T-helper 2 cell treated with Interferon-gamma antibody and Interleukin-4, amounts not matched to agents 5 μg/mL and 100 μg/mL, for 36 hours (primary cell): Measurements from ENCODE around the gene SAV1.
"Not testable (repeated sequence)": the region's sequence is repeated elsewhere in the genome, so short reads cannot be mapped to it uniquely, and the experiment has no call there.

ENCODE experiments used
- DNase-seq: peaks from one replicate; pipeline ENCODE4 v3.0.0; 2021; ENCODE audit warnings: low spot score
- H3K27ac Mint-ChIP-seq: one replicate; pipeline ENCODE4 v1.8.0; 2021; ENCODE audit warnings: mild to moderate bottlenecking, mixed read lengths
- H3K27me3 Mint-ChIP-seq: one replicate; pipeline ENCODE4 v1.8.0; 2021; ENCODE audit warnings: low read depth, mixed read lengths
- H3K36me3 Mint-ChIP-seq: one replicate; pipeline ENCODE4 v1.8.0; 2021; ENCODE audit warnings: low read depth, mixed read lengths
- H3K4me1 Mint-ChIP-seq: one replicate; pipeline ENCODE4 v1.8.0; 2021; ENCODE audit warnings: low read depth, mixed read lengths
- H3K4me3 Mint-ChIP-seq: one replicate; pipeline ENCODE4 v1.8.0; 2022; ENCODE audit warnings: mild to moderate bottlenecking, moderate library complexity, mixed read lengths
- H3K9me3 Mint-ChIP-seq: one replicate; pipeline ENCODE4 v1.8.0; 2021; ENCODE audit warnings: mixed read lengths

SAV1 gene

DNA sequence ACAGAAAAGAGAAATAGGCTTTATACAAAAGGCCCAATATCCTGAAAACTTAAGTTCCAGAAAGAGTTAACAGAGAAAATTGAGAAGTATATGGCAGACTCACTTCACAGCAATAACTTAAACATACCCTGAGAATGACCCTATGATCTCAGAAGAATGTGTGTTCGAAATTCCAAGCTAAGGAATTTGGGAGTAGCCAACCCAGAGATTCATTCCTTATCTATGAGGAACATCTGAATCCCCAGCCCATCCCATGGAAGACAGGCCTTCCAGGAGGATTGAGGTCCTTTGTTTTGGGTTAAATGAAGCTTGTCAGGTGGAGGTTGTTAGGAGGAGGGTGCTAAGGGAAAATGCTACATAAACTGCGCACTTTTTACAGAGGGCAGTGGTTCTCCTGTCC, 7.5 kb upstream of the SAV1 start:
- H3K27me3 Mint-ChIP-seq, result peaks cover 5% of the 10 kb centered on the region
- H3K4me3 Mint-ChIP-seq, result no peak overlapping the region
- no peak for DNase-seq
- H3K4me1 Mint-ChIP-seq, result peaks cover 4% of the 10 kb centered on the region
- H3K27ac Mint-ChIP-seq, result no peak overlapping the region
- H3K36me3 Mint-ChIP-seq, result no peaks in the 10 kb centered on the region
- H3K9me3 Mint-ChIP-seq, result no peaks in the 10 kb centered on the region

DNA sequence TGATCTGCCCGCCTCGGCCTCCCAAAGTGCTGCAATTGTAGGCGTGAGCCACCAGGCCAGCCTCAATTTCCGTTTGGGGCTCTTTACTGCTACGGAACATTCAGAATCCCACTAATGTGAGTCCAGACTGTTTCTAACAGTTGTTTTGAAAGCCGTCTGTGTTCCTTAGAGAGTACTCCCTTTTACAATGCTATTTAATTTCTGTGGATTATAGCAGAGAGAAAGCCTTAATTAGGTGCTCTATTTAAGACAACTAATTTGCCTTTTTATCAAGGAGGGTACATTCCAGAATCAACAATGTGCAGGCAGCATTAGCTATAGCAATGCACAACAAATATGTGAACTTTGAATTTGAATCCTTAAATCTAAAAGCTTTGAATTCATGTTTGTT, 2.8 kb upstream of the SAV1 start:
- Mint-ChIP-seq H3K36me3 (no peaks in the 10 kb centered on the region), H3K9me3 (no peaks in the 10 kb centered on the region), H3K4me3 (no peak overlapping the region), H3K27me3 (peaks cover 3% of the 10 kb centered on the region), H3K4me1 (peaks cover 15% of the 10 kb centered on the region), H3K27ac (no peak overlapping the region)
- no peak for DNase-seq

DNA sequence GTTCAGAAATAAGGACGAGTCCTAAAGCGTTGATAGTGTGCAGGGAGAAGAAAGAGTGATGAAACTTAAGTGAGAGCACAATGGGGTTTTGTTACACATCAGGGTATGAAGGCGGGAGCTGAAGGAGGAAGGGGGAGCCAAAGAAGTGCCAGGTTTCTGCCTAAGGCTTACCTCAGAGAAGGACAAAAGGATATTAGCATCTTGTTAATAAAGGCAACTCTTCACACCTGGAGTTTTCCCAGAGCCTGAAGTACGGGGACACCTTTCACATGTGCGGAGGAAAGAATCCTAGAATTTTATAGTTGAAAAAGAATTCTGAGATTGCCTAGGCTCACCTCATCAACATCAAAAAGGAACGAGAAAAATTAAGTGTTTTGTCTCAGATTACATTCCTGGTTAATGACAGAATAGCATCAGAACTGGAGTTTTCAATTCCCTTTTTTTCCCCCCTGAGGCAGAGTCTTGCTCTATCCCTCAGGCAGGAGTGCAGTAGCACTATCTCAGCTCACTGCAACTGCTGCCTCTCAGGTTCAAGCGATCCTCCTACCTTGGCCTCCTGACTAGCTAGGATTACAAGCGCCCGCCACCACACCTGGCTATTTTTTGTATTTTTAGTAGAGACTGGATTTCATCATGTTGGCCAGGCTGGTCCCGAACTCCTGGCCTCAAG, 2.2 kb upstream of the SAV1 start:
- no peaks in the 10 kb centered on the region for H3K9me3 Mint-ChIP-seq
- H3K4me1 Mint-ChIP-seq, result peaks cover 16% of the 10 kb centered on the region
- DNase-seq, result no peak
- no peak overlapping the region for H3K4me3 Mint-ChIP-seq
- no peak overlapping the region for H3K27ac Mint-ChIP-seq
- peaks cover 3% of the 10 kb centered on the region for H3K27me3 Mint-ChIP-seq
- H3K36me3 Mint-ChIP-seq, result no peaks in the 10 kb centered on the region

DNA sequence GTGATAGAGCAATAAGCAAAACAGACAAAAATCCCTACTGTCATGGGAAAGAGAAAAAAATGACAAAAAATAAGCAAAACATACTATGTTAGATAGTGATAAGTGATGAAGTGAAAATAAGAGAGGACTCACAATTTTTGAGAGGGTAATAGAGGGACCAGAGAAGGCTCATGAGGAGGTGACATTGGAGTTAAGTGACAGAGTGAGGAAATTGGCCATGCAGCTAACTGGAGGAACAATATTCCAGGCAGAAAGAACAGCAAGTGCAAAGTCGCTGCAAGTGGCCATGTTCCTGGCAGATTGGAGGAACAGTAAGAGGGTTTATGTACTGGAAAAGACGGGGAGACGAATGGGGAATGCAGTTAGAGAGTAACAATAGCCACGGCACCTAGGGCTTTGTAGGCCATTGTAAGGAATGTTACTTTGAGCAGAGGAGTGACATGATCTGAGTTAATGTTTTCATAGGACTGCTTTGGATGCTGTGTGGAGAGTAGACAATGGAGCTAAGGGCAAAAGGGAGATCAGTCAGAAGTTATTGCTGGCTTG, 1.4 kb upstream of the SAV1 start:
- Mint-ChIP-seq H3K9me3 (no peaks in the 10 kb centered on the region), H3K4me1 (peaks cover 17% of the 10 kb centered on the region), H3K4me3 (no peak overlapping the region), H3K27ac (no peak overlapping the region), H3K36me3 (no peaks in the 10 kb centered on the region), H3K27me3 (peaks cover 3% of the 10 kb centered on the region)
- no peak for DNase-seq

DNA sequence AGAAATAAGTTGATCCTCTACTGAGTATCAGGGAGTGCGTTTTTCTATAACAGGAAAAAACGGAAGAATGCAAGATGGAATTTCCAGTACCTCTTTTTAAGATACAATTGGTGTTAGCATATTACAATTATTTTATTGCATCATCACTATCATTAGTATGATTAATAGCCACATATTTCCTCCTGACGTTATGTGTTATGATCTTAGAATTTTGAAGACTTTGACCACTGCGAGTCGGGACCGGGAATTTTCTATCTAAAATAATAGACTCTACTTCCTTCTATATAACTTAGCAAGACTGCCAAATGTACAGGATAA, 679 bp upstream of the SAV1 start:
- no peaks in the 10 kb centered on the region for H3K9me3 Mint-ChIP-seq
- peaks cover 17% of the 10 kb centered on the region for H3K4me1 Mint-ChIP-seq
- no peak for DNase-seq
- H3K27ac Mint-ChIP-seq, result no peak overlapping the region
- H3K4me3 Mint-ChIP-seq, result no peak overlapping the region
- H3K36me3 Mint-ChIP-seq, result no peaks in the 10 kb centered on the region
- peaks cover 3% of the 10 kb centered on the region for H3K27me3 Mint-ChIP-seq

DNA sequence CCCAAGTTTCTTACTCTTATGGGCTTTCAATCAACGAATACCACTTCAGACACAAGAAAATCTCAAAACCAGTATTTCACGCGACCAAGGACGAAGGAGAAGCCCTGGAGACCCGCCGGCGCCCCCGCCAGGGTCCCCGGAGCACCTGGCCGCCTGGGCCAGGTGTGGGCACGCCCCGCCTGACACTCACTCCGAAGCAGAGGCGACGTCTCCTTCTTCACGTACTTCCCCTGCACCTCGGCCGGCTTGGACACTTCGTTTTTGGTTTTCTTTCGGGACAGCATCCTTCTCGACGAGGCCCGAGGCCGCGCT, 466 bp downstream of the SAV1 start:
- peaks cover 2% of the 10 kb centered on the region for H3K36me3 Mint-ChIP-seq
- H3K27me3 Mint-ChIP-seq, result peaks cover 3% of the 10 kb centered on the region
- no peaks in the 10 kb centered on the region for H3K9me3 Mint-ChIP-seq
- peaks cover 17% of the 10 kb centered on the region for H3K4me1 Mint-ChIP-seq
- no peak overlapping the region for H3K4me3 Mint-ChIP-seq
- DNase-seq, result no peak
- H3K27ac Mint-ChIP-seq, result peak overlapping the region; percentile 41

DNA sequence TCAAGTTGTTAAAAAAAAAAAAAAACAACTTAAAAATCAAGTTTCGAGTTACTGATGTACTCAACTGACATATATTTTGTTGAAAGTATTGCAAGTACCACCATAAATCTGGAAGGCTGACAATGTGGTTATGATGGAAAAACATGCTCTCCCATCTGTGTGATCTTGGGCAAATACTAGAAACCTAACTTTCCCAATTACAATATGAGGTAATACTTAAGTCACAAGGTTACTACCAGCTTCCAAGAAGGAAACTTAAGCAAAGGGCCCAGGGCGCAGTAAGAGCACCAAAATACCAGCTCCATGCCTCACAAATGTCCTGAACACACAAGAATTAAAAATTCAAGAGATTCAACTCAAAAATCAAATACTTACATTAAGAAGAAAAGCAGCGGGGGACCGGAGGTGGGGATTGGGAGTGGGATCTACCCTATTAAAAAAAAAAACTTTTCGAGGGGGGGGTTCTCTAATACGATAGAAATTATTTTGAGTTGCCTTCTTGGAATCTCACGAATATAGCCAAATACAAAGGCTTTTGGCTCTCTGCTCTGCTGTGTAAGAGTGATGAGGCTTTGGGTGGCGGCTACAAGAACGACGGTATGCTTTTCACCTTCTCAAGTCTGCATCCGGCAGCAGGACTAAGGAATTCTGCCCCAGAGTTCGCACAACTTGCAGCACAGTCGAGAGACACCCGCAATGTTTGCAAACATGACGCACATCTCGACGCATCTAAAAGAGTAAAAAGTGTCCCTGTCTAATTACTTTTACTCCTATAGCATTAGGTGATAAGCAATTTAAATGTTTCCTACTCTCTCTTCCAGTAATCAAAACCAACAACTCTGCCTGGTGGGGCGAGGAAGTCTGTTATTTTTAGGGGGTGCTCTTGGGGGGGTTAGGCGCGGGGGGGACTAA, 1.1 kb downstream of the SAV1 start:
- Mint-ChIP-seq H3K36me3 (peaks cover 2% of the 10 kb centered on the region), H3K27ac (peak overlapping the region; percentile 41), H3K4me1 (peaks cover 17% of the 10 kb centered on the region), H3K9me3 (no peaks in the 10 kb centered on the region), H3K4me3 (no peak overlapping the region), H3K27me3 (peaks cover 3% of the 10 kb centered on the region)
- DNase-seq, result no peak

DNA sequence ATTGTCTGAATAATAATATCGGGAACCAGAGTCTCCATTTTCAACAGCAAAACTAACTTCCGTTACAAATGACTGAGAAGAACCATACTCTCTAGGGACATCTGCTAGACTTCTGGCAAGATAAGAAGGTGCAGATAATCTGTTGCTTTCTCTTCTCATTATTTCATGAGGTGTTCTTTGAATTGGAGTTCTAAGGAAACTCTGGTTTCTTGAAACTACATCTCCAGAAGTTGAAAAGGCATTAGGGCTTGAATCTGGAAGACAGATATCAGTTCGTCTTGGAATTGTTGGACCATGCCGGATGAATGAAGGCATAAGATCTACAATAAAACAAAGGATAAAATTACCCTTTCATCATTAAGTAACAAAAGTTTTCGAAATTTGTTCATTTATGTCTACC, 2.8 kb downstream of the SAV1 start:
- H3K4me1 Mint-ChIP-seq, result peaks cover 17% of the 10 kb centered on the region
- not testable (repeated sequence) for DNase-seq, H3K36me3 Mint-ChIP-seq, H3K27ac Mint-ChIP-seq, H3K4me3 Mint-ChIP-seq, H3K27me3 Mint-ChIP-seq, H3K9me3 Mint-ChIP-seq

DNA sequence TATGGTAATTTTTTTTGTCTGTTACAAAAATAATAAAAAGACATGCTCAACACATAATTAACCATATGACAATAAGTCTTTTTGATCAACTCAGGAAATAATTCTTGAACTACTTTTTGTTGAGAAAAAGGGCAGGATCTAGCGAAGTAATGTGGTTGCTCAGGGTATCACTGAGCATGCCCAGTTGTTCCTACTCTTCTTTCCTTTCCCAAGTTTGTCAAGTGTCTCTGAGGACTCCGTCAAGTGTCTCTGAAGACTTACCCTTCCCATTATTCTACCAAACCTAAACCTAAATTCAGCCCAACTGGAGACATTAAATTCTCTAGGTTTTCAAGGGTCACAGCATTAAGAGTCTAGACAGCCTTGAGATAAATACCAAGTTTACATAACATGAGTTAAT, 3.5 kb downstream of the SAV1 start:
- H3K4me1 Mint-ChIP-seq, result peaks cover 17% of the 10 kb centered on the region
- H3K9me3 Mint-ChIP-seq, H3K27ac Mint-ChIP-seq, H3K4me3 Mint-ChIP-seq, H3K36me3 Mint-ChIP-seq, DNase-seq, H3K27me3 Mint-ChIP-seq: not testable (repeated sequence)

DNA sequence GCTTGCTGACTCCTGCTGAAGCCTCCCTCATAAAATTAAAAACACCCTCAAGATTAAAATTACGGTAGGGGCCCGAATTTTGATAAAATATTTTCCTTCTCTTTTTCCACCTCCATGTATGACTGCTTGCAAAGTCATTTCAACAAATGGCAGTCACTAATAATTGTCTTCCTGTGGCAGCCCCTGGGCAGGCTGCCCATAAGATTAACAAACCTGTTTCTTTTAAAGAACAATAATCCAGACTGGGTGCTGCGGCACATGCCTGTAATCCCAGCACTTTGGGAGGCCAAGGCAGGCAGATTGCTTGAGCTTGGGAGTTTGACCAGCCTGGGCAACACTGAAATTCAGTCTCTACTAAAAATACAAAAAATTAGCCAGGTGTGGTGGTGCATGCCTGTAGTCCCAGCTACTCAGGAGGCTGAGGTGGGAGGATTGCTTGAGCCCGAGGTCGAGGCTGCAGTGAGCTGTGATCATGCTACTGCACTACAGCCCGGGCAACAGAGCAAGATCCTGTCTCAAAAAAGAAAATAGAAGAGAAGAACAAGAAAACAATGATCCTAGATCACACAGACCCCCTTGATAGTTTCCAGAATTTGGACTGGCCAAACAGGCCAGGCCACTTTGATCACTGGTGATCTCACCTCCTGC, 8.7 kb downstream of the SAV1 start:
- Mint-ChIP-seq H3K36me3 (peaks cover 2% of the 10 kb centered on the region), H3K4me3 (no peak overlapping the region), H3K27ac (no peak overlapping the region), H3K9me3 (no peaks in the 10 kb centered on the region), H3K27me3 (no peaks in the 10 kb centered on the region), H3K4me1 (no peaks in the 10 kb centered on the region)
- DNase-seq, result no peak

DNA sequence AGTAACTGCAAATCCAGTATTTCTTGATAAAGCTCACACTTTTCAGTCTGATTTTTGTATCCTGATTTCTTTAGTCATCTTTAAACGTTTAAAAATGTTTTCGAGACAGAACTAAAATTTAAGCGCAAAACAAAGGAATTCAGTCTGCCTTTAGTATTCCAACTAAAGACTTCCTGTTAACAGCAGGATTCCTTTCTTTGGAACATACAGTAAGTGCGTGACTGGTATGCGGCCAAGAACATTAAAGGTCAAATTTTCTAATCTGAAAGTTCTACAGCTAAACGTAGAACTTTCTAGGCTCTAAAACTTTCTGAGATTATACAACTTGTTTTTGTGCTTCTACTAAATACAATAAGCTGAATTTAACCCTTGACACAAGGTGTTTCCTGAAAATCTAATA, 9.9 kb downstream of the SAV1 start:
- H3K27ac Mint-ChIP-seq, result no peak overlapping the region
- H3K27me3 Mint-ChIP-seq, result no peaks in the 10 kb centered on the region
- no peaks in the 10 kb centered on the region for H3K4me1 Mint-ChIP-seq
- no peaks in the 10 kb centered on the region for H3K9me3 Mint-ChIP-seq
- H3K4me3 Mint-ChIP-seq, result no peak overlapping the region
- H3K36me3 Mint-ChIP-seq, result peaks cover 2% of the 10 kb centered on the region
- no peak for DNase-seq

DNA sequence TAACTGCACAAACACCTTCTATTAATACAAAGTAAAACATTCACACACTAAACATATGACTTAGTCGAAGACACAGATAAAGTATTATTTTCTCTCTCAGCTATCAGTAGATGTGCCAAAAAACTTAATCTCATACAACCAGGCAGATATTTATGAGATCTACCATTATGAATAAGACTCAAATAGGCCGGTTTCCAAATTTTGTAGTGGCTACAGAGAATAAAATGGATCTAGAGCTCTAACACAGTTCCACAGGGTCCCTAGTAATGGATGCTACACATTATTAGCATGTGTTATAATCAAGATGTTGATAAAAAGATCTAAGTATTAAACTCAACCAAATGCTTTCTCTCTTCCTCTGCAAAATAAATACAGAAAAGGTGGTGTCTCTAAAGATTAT, 10.4 kb downstream of the SAV1 start:
- Mint-ChIP-seq H3K27ac (no peak overlapping the region), H3K9me3 (no peaks in the 10 kb centered on the region), H3K27me3 (no peaks in the 10 kb centered on the region), H3K4me1 (no peaks in the 10 kb centered on the region), H3K4me3 (no peak overlapping the region), H3K36me3 (no peaks in the 10 kb centered on the region)
- no peak for DNase-seq

DNA sequence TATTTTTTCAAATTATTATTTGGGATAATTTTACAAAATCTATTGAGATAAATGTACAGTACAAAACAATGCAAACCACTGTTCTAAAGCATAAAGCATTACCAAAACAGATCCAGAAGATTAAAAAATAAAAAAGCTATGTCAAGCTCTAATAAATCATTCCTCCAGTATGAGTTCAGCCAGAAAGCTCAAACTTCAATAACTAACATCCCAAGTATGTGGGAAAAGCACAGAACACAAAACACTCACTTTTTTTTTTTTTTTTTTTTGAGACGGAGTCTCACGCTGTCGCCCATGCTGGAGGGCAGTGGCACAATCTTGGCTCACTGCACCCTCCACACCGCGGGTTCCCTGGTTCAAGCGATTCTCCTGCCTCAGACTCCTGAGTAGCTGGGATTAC, 11.3 kb downstream of the SAV1 start:
- H3K4me1 Mint-ChIP-seq, result peaks cover 1% of the 10 kb centered on the region
- no peak overlapping the region for H3K27ac Mint-ChIP-seq

DNA sequence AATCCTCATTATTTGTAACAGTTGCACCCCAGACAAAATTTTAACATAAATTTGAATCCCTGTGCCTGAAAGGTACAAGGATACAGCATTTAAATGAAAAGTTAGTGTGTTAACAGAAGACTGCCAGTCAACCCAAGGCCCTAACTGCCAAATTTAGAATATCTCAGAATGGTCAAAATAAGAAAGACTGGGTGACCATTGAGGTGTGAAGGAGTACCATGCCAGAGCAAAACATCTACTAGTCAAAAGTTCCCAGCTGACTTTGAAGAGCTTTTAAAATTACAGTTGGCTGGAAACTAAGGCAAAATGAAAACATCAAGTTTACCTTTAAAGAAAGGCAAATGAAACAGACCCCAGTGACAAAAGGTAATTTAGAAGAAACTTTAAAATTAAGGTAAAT, 18.4 kb downstream of the SAV1 start:
- Mint-ChIP-seq H3K27ac (no peak overlapping the region), H3K4me3 (no peak overlapping the region), H3K27me3 (no peaks in the 10 kb centered on the region)

More for the DNA sequence above, 11.3 kb downstream of the SAV1 start:
- H3K36me3 Mint-ChIP-seq, result no peaks in the 10 kb centered on the region
- H3K9me3 Mint-ChIP-seq, result no peaks in the 10 kb centered on the region
- DNase-seq, result no peak
- no peaks in the 10 kb centered on the region for H3K27me3 Mint-ChIP-seq
- H3K4me3 Mint-ChIP-seq, result no peak overlapping the region

More for the DNA sequence above, 18.4 kb downstream of the SAV1 start:
- no peaks in the 10 kb centered on the region for H3K36me3 Mint-ChIP-seq
- DNase-seq, result no peak
- peaks cover 1% of the 10 kb centered on the region for H3K4me1 Mint-ChIP-seq
- H3K9me3 Mint-ChIP-seq, result no peaks in the 10 kb centered on the region
